Parathyroid adenoma (tissue), 2 donors: ENCODE measurements around the gene GNG10.
A peak's percentile ranks its signal among the peaks of the same experiment; 100 is the strongest.
"Not testable (repeated sequence)": the region's sequence is repeated elsewhere in the genome, so short reads cannot be mapped to it uniquely, and the experiment has no call there.

ENCODE experiments used
- H2AFZ ChIP-seq: fragments of 300-600 bp; sonication (generic); one replicate; pipeline ENCODE4 v1.7.0; 2017; ENCODE audit warnings: antibody characterized with exemption, mild to moderate bottlenecking
- H3K27ac ChIP-seq: fragments of 300-600 bp; sonication (generic); one replicate; pipeline ENCODE4 v1.7.0; 2017
- H3K27me3 ChIP-seq: fragments of 300-600 bp; sonication (generic); one replicate; pipeline ENCODE4 v1.7.0; 2017; ENCODE audit warnings: low read length; ENCODE audit not compliant: control insufficient read depth, insufficient read depth
- H3K36me3 ChIP-seq: fragments of 300-600 bp; sonication (generic); one replicate; pipeline ENCODE4 v1.7.0; 2017; ENCODE audit warnings: low read length; ENCODE audit not compliant: control insufficient read depth, insufficient read depth
- H3K4me1 ChIP-seq: fragments of 300-600 bp; sonication (generic); one replicate; pipeline ENCODE4 v1.7.0; 2017; ENCODE audit warnings: control low read depth
- H3K4me2 ChIP-seq: fragments of 300-600 bp; sonication (generic); one replicate; pipeline ENCODE4 v1.7.0; 2017; ENCODE audit warnings: low read length
- H3K4me3 ChIP-seq: fragments of 300-600 bp; sonication (generic); one replicate; pipeline ENCODE4 v1.7.0; 2017; ENCODE audit warnings: low read depth, low read length
- H3K79me2 ChIP-seq: fragments of 300-600 bp; sonication (generic); one replicate; pipeline ENCODE4 v1.7.0; 2017; ENCODE audit warnings: control low read depth
- H3K9ac ChIP-seq: fragments of 300-600 bp; sonication (generic); one replicate; pipeline ENCODE4 v1.7.0; 2017; ENCODE audit warnings: mild to moderate bottlenecking
- H3K9me3 ChIP-seq: fragments of 300-600 bp; sonication (generic); one replicate; pipeline ENCODE4 v1.7.0; 2017; ENCODE audit warnings: low read length; ENCODE audit not compliant: control insufficient read depth
- TF ChIP-seq, protein P1 (sequence below): fragments of 300-600 bp; sonication (generic); IDR thresholded peaks from one replicate; pipeline ENCODE4 v1.7.0; 2017; ENCODE audit warnings: antibody characterized with exemption, mild to moderate bottlenecking
- donor health status: primary hyperparathyroidism.

The GNG10 gene

DNA sequence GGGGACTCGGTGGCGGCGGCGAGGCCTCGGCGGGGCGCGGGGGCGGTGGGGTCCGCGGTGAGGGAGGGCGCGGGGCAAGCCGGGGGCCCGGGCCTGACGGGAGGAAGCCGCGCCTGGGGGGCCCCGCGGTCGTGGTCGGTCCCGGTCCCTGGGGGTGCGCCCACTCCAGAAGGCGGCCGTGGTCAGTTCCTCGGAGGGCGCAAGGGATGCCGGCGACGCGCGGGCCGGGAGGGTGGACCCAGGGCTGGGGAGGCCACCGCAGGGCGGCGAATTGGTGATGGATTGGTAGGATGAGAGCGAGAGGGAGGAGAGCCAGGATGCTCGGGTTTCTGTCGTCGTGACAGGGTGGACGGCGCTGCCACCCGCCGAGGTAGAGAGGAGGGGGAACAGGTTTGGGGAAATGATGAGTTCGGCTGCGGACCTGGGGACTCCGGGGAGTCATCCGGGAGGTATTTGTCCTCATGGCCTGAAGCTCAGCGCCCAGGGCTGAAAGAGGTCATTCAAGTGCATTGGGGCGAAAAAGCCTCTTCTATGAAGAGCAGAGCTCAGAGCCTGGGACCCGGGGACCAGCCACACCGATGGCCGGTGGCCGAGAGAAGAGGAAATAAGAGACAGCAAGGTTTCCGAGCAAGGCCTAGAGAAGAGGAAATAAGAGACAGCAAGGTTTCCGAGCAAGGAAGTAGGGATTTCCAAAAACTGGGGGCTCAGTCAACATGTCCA, 557 bp downstream of the GNG10 start:
- Histone ChIP-seq H3K79me2 (peaks cover 2% of the 10 kb centered on the region), H3K9me3 (no peaks in the 10 kb centered on the region), H3K36me3 (no peaks in the 10 kb centered on the region), H3K27me3 (no peaks in the 10 kb centered on the region), H2AFZ (peak overlapping the region; percentile 77), H3K4me1 (peaks cover 4% of the 10 kb centered on the region), H3K9ac (no peak overlapping the region), H3K27ac (peak overlapping the region; percentile 63), H3K4me2 (peak overlapping the region; percentile 87), H3K4me3 (peak overlapping the region; percentile 59)
- TF ChIP-seq, protein P1, sequence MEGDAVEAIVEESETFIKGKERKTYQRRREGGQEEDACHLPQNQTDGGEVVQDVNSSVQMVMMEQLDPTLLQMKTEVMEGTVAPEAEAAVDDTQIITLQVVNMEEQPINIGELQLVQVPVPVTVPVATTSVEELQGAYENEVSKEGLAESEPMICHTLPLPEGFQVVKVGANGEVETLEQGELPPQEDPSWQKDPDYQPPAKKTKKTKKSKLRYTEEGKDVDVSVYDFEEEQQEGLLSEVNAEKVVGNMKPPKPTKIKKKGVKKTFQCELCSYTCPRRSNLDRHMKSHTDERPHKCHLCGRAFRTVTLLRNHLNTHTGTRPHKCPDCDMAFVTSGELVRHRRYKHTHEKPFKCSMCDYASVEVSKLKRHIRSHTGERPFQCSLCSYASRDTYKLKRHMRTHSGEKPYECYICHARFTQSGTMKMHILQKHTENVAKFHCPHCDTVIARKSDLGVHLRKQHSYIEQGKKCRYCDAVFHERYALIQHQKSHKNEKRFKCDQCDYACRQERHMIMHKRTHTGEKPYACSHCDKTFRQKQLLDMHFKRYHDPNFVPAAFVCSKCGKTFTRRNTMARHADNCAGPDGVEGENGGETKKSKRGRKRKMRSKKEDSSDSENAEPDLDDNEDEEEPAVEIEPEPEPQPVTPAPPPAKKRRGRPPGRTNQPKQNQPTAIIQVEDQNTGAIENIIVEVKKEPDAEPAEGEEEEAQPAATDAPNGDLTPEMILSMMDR, result no peak

DNA sequence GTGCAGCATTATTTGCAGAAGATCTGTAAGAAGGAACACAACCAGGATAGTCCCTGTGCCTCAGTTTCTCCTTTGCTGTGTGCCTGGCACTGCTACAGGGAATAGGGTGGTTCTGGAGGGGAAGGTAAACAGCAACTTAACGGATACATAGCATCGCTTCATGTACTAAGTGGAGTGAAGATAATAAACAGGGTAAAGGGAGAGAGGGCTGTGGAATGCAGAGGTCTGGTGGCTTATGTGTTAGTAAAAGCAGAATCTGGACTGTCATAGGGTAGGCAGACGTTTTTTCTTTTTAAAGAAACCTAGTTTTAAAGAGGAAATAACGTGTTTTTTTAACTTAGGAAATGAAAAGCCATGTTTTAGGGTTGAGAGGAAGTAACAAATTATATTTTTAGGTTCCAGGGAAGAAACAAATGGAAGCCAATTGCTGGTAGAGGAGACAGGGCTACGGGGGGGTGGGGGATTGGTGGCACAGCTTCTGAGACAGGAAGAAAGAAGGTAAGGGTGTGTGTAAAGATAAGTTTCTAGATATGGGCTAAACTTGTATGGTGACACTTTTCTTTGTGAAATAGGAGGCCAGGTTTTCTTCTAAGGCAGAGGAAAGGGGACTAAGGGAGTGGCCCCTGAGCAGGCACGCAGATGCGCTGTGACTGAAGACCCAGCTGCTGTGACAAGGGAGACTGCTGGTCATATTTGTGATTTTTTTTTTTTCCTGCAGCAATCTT, 1.3 kb downstream of the GNG10 start:
- no peaks in the 10 kb centered on the region for H3K36me3 ChIP-seq
- TF ChIP-seq, protein P1, result no peak
- H2AFZ ChIP-seq, result peak overlapping the region; percentile 77
- H3K27ac ChIP-seq, result peak overlapping the region; percentile 63
- H3K27me3 ChIP-seq, result no peaks in the 10 kb centered on the region
- peak overlapping the region; percentile 87 for H3K4me2 ChIP-seq
- no peak overlapping the region for H3K9ac ChIP-seq
- H3K4me3 ChIP-seq, result peak overlapping the region; percentile 39
- peaks cover 2% of the 10 kb centered on the region for H3K79me2 ChIP-seq
- peaks cover 4% of the 10 kb centered on the region for H3K4me1 ChIP-seq
- H3K9me3 ChIP-seq, result no peaks in the 10 kb centered on the region

DNA sequence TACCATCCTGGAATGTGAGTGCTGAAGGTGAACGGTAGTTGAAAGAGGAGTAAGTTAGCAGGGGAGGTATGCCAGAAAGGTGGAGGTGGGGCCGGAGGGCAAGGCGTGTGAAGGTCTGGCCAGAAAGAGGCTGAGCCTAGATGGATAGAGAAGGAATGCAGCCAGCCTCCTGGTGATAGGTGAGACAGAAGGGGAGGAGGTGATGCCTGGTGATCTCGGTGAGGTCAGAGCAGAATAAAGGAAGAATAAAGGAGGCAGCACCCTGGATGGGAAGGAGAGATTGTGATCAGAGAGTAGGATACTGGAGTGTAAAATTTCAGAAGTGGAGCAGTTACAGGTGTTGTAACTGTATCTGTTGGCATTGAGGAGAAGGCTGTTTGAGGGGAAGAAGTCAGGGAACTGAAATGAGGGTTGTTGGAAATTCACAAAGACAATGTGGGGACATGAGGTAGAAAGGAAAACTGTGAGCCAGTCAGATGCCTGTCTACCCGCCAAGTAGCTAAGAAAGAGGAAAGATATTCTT, 2.0 kb downstream of the GNG10 start:
- no peaks in the 10 kb centered on the region for H3K9me3 ChIP-seq
- H3K79me2 ChIP-seq, result peaks cover 2% of the 10 kb centered on the region
- H3K27ac ChIP-seq, result peak overlapping the region; percentile 63
- peak overlapping the region; percentile 87 for H3K4me2 ChIP-seq
- no peak overlapping the region for H2AFZ ChIP-seq
- H3K4me3 ChIP-seq, result peak overlapping the region; percentile 39
- H3K27me3 ChIP-seq, result no peaks in the 10 kb centered on the region
- no peaks in the 10 kb centered on the region for H3K36me3 ChIP-seq
- TF ChIP-seq, protein P1, result no peak
- no peak overlapping the region for H3K9ac ChIP-seq
- peaks cover 4% of the 10 kb centered on the region for H3K4me1 ChIP-seq

DNA sequence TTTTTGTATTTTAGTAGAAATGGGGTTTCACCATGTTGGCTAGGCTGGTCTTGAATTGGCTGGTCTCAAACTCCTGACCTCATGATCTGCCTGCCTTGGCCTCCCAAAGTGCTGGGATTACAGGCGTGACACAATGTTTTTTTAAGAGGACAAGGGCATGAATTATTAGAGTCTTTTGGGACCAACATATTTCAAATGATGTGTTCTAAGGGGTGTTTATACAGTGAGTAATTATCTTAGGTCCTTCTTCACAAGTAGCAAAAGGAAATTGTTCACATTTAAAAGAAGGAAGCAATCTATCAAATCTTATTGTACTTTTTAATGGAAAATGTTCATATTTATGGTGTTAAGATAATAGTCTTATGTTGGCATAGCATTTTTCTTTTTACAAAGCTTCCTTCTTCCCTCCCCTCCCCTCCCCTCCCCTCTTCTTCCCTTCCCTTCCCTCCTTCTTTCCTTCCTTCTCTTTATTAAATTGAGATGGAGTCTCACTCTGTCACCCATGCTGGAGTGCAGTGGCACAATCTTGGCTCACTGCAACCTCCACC, 6.7 kb downstream of the GNG10 start:
- Histone ChIP-seq H3K9me3 (no peaks in the 10 kb centered on the region), H2AFZ (no peak overlapping the region), H3K4me2 (no peak overlapping the region), H3K79me2 (peaks cover 4% of the 10 kb centered on the region), H3K9ac (no peak overlapping the region), H3K4me3 (no peak overlapping the region), H3K27me3 (no peaks in the 10 kb centered on the region), H3K27ac (no peak overlapping the region), H3K36me3 (no peaks in the 10 kb centered on the region), H3K4me1 (peaks cover 4% of the 10 kb centered on the region)
- TF ChIP-seq, protein P1, result no peak

DNA sequence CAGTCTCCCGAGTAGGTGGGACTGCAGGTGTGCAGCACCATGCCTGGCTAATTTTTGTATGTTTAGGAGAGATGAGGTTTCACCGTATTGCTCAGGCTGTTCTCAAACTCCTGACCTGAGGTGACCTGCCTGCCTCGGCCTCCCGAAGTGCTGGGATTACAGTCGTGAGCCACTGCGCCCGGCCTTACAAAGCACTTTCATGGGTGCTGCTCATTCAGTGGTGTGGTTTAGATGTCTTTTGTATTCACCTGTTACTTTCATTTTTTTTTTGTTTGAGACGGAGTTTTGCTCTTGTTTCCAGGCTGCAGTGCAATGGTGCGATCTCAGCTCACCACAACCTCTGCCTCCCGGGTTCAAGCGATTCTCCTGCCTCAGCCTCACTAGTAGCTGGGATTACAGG, 7.2 kb downstream of the GNG10 start:
- H3K27ac ChIP-seq, H3K36me3 ChIP-seq, H3K9ac ChIP-seq, H3K27me3 ChIP-seq, H3K9me3 ChIP-seq, H2AFZ ChIP-seq, H3K4me2 ChIP-seq, H3K4me3 ChIP-seq, H3K4me1 ChIP-seq, H3K79me2 ChIP-seq: not testable (repeated sequence)
